Activated CD4-positive, alpha-beta memory T cell treated with anti-CD3 and anti-CD28 coated beads, Interleukin-2, amount 10 ng/mL, durations not matched to agents 7 days and 5 days (primary cell): ENCODE data around the gene KIFC1. TPM values are rescaled to one million over a fixed set of nuclear protein-coding genes. Genes with fewer than 3 reads are reported as not detected.

Experiments used
- CTCF ChIA-PET: fragments of 350-600 bp; sonication (Branson Sonifier 250); formaldehyde crosslinking; loops from one replicate; lab custom pipeline; 2021; ENCODE audit warnings: antibody characterized with exemption, inconsistent platforms; lab: Charles Lee
- POLR2A ChIA-PET: fragments of 350-600 bp; sonication (Branson Sonifier 250); formaldehyde crosslinking; loops from one replicate; lab custom pipeline; 2021; ENCODE audit warnings: antibody characterized with exemption; lab: Charles Lee
- DNase-seq: peaks from one replicate; pipeline ENCODE4 v3.0.0-alpha.2; 2020
- H3K27ac Mint-ChIP-seq: one replicate; pipeline ENCODE4 v1.8.0; 2021; ENCODE audit warnings: mild to moderate bottlenecking, mixed read lengths
- H3K27me3 Mint-ChIP-seq: one replicate; pipeline ENCODE4 v1.8.0; 2021; ENCODE audit warnings: mixed read lengths
- H3K36me3 Mint-ChIP-seq: one replicate; pipeline ENCODE4 v1.8.0; 2021; ENCODE audit warnings: low read depth, mixed read lengths
- H3K4me1 Mint-ChIP-seq: one replicate; pipeline ENCODE4 v1.8.0; 2021; ENCODE audit warnings: mixed read lengths
- H3K4me3 Mint-ChIP-seq: one replicate; pipeline ENCODE4 v1.8.0; 2021; ENCODE audit warnings: mild to moderate bottlenecking, mixed read lengths
- H3K9me3 Mint-ChIP-seq: one replicate; pipeline ENCODE4 v1.8.0; 2021; ENCODE audit warnings: mixed read lengths
- total RNA-seq, 2 experiments: library from RNA; stranded (reverse); gene quantifications; one replicate each; pipeline ENCODE4 v1.2.3, GENCODE V29; 2021

Gene KIFC1
- total RNA-seq, 2 experiments from 2014 or later, result 125 to 127 TPM

DNA sequence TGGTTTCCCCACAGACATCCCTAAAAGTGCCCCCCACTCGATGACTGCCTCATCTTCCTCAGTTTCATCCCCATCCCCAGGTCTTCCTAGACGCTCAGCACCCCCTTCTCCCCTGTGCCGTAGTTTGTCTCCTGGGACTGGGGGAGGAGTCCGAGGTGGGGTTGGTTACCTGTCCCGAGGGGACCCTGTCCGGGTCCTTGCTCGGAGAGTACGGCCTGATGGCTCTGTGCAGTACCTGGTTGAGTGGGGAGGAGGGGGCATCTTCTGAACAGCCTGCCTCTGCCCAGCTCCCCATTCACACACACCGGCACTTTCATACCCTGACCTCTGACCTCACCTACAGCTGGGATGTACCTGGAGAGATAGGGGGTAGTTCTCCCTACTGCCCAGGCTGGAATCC, 24.2 kb downstream of the KIFC1 start:
- ChIA-PET POLR2A (interaction anchor here (1.3 to 4.0 kb wide), 4 partner anchors 10 to 154 kb away, joined by 3 to 32 read pairs (median 16); no protein-coding TSS in a partner anchor), CTCF (interaction anchor here (0.6 to 1.0 kb wide), 3 partner anchors 9 to 1894 kb away, joined by 3 read pairs; no protein-coding TSS in a partner anchor)
- Mint-ChIP-seq H3K4me1 (peaks cover 71% of the 10 kb centered on the region), H3K4me3 (peak overlapping the region; percentile 62), H3K27me3 (no peaks in the 10 kb centered on the region), H3K27ac (peak overlapping the region; percentile 58), H3K9me3 (no peaks in the 10 kb centered on the region), H3K36me3 (peaks cover 38% of the 10 kb centered on the region)
- no peak for DNase-seq

DNA sequence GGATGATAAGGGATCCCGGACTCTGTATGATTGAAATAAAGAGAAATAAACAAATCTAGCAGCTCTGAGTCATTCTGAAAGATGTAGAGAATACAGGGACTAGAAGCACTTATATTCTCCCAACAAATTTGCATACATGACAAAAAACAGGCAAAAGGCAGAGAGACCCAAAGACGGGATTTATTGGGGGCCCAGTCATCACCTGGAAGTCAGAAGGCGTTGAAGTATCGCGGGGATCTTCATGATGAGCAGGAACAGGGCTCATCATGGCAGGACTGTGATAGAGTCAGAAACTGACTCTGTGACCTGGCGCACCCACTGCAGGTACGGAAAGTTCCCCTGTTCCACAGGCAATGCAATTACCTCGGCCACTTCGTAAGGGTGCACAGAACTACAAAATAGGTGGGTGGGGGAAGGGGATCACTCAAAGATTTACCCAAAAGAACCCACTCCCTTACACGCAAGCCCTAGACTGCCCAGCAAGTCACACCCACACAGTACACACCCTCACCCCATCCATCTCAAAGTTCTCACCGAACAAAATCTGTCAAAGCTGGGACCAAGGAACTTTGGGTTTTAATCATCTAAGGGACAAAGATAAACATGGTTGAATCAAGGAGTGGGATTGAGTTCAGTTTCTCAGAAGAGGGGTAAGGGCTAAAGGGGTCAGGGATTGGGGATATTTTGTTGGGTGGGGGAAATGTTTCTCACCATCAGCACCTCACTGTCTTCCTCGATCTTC, 24.9 kb downstream of the KIFC1 start:
- Mint-ChIP-seq H3K9me3 (no peaks in the 10 kb centered on the region), H3K36me3 (peaks cover 38% of the 10 kb centered on the region), H3K4me1 (peaks cover 73% of the 10 kb centered on the region), H3K27ac (peak overlapping the region; percentile 98), H3K27me3 (peaks cover 7% of the 10 kb centered on the region), H3K4me3 (peak overlapping the region; percentile 92)
- CTCF ChIA-PET, result interaction anchor here (0.6 to 2.9 kb wide), 3 partner anchors 9 to 1893 kb away, joined by 3 to 14 read pairs (median 3); no protein-coding TSS in a partner anchor
- POLR2A ChIA-PET, result interaction anchor here (1.2 to 4.0 kb wide), 9 partner anchors 7 to 572 kb away, joined by 3 to 32 read pairs (median 12); partner anchors contain the start of gene KIFC1
- DNase-seq, result no peak

- H3K9me3 Mint-ChIP-seq, result no peaks in the 10 kb centered on the region
- H3K4me3 Mint-ChIP-seq, result peak overlapping the region; percentile 92
- peak; percentile 36 for DNase-seq
- POLR2A ChIA-PET, result interaction anchor here (0.6 to 4.0 kb wide), 15 partner anchors 8 to 572 kb away, joined by 3 to 32 read pairs (median 6); partner anchors contain the start of genes BAK1, ITPR3, KIFC1 and RPS18
- CTCF ChIA-PET, result interaction anchor here (0.9 to 2.9 kb wide), 3 partner anchors 12 to 131 kb away, joined by 4 to 14 read pairs (median 5); no protein-coding TSS in a partner anchor
- H3K36me3 Mint-ChIP-seq, result peaks cover 37% of the 10 kb centered on the region
- peak overlapping the region; percentile 98 for H3K27ac Mint-ChIP-seq
- peaks cover 71% of the 10 kb centered on the region for H3K4me1 Mint-ChIP-seq
- H3K27me3 Mint-ChIP-seq, result peaks cover 11% of the 10 kb centered on the region
Observed at GRCh38 chr6:33417128-33417902, 25.7 kb downstream of the KIFC1 start.

DNA sequence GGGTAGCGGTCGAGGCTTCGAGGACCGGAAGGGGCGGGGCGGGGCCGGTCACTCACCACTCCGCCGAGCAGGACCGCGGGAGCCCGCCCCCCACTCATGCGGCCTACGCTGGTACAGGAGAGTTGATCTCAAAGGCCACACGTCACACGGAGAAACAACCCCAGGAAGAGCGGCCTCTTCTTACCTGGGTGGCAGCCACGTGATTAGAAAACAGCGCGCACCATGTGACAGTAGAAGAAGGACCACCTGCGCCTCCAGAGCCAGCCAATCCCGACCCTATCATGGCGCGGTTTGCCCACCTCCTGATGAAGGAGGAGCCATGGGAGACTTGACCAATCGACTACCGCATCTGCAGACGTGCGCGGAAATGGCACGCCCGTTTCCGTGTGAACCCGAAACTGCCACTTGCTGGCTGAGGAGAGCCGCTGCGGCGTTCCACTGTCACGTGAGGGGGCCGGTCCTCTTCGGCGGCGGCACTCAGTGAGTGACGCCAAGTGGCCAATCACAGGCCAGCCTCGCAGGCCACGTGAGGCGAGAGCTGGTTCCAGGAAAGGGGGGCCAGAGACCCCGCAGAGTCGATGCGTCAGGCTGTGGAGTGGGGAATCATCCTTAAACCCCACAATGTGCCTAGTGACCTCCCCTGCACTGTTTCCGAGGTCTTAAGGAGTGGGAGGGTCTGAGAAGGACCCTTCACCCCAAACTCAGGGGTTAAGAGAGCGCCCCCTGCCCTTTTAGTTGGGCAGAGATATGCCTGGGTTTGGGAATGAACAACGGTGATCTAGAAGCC, 26.5 kb downstream of the KIFC1 start, which contains the start of gene CUTA:
CUTA (minus strand) TSS at position 205 of the 787 bp plus-strand sequence; CDS start at position 98, 107 bp downstream.
- Mint-ChIP-seq H3K4me3 (peak within 1 kb of the TSS; percentile 92), H3K9me3 (no peaks in the 10 kb centered on the region), H3K36me3 (peaks cover 30% of the 10 kb centered on the region), H3K4me1 (peaks cover 67% of the 10 kb centered on the region), H3K27ac (peak within 1 kb of the TSS; percentile 98), H3K27me3 (peaks cover 15% of the 10 kb centered on the region)
- ChIA-PET CTCF (interaction anchor here (0.9 to 2.9 kb wide), 11 partner anchors 9 to 465 kb away, joined by 3 to 14 read pairs (median 4); partner anchors contain the start of genes B3GALT4, HLA-DMA, UQCC2 and ZBTB9), POLR2A (interaction anchor here (0.7 to 4.0 kb wide), 23 partner anchors 9 to 446 kb away, joined by 3 to 32 read pairs (median 4); partner anchors contain the start of genes BAK1, ITPR3, KIFC1 and PFDN6)
- peak; percentile 99 for DNase-seq

DNA sequence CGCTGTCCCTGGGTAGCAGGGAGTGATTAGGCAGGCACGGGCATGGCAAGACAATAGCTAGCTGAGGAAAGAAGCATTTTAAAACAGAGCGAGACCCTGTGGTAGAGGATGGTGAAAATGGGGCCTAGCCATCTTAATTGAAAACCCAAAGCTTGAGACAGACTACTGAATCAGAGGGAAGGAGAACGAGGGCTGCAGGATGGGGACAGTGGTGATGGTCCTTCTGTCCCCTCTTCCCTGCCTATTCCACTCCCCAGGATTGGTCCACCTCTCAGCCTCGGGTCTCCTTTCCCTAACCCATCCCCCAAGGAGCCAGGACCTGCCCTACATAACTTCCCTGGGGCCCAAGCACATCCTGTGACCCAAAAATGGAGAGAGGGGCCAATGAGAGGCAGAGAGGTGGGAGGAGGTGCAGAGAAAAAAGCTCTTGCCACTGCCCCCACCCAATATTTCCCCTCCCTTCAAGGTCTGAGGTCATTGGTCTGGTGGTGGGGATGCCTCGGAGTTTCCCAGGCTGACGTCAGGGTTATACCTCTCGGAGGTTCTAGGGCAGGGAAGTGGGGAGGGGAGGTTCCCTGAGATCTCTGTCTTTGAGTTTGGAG, 27.2 kb downstream of the KIFC1 start:
- Mint-ChIP-seq H3K36me3 (peaks cover 26% of the 10 kb centered on the region), H3K27me3 (peaks cover 16% of the 10 kb centered on the region), H3K4me1 (peaks cover 65% of the 10 kb centered on the region), H3K4me3 (peak overlapping the region; percentile 92), H3K27ac (peak overlapping the region; percentile 98), H3K9me3 (no peaks in the 10 kb centered on the region)
- POLR2A ChIA-PET, result interaction anchor here (0.5 to 4.0 kb wide), 22 partner anchors 10 to 447 kb away, joined by 3 to 32 read pairs (median 4); partner anchors contain the start of genes BAK1, KIFC1, PFDN6 and RPS18
- CTCF ChIA-PET, result interaction anchor here (0.6 to 2.9 kb wide), 10 partner anchors 8 to 466 kb away, joined by 3 to 14 read pairs (median 4); partner anchors contain the start of genes B3GALT4, HLA-DMA, UQCC2 and ZBTB9
- DNase-seq, result peak; percentile 66

- Mint-ChIP-seq H3K36me3 (peaks cover 26% of the 10 kb centered on the region), H3K27ac (peak within 1 kb of the TSS; percentile 98), H3K27me3 (peaks cover 16% of the 10 kb centered on the region), H3K4me1 (peaks cover 66% of the 10 kb centered on the region), H3K9me3 (no peaks in the 10 kb centered on the region), H3K4me3 (peak within 1 kb of the TSS; percentile 92)
- CTCF ChIA-PET, result interaction anchor here (1.5 to 2.9 kb wide), 5 partner anchors 9 to 187 kb away, joined by 4 to 14 read pairs (median 5); partner anchors contain the start of gene ZBTB9
- POLR2A ChIA-PET, result interaction anchor here (0.5 to 4.0 kb wide), 13 partner anchors 11 to 433 kb away, joined by 3 to 19 read pairs (median 4); partner anchors contain the start of genes BAK1, PFDN6, TAPBP and WDR46
- DNase-seq, result peak; percentile 43
Observed at GRCh38 chr6:33419580-33420490, 28.2 kb downstream of the KIFC1 start, which contains the start of gene SYNGAP1. SYNGAP1 (plus strand) TSS chr6:33420065; CDS start chr6:33420265, 200 bp downstream.

DNA sequence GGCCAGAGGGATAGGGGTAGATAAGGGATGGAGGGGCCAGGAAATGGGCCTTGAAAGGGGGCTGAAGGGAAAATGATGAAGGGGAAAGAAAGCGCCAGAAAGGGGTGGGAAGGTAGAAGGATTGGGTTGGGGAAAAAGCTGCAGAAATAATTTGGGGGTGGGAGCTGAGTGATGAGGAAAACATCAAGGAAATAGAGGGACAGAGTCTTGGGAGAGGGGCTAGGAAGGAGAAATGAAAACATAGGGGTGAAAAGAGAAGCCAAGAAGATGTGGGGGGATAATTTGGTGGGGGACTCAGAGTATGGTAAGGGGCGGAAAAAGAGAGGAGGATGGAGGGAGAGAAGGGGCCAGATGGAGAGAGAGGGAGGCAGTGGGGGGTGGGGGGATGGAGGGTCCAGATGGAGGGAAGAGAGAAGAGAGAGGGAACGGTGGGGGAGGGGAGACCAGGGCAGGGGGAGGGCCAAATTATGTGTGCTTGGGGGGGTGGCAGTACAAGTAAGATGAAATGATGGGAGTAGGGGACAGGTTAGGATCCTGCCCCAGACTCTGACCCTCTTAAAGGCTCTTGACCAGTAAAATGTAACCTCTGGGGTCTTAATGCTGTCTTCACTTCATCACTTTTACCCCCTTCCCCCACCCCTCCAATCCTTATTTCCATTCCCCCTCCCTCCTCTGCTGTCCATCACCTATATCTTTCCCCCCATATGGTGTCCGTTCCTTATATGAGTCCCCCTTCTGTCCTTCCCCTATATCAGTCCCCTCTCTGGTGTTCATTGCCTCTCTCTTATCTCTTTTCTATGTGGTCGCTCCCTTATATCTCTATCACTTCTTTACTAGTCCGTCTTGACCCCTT, 29.1 kb downstream of the KIFC1 start:
- Mint-ChIP-seq H3K36me3 (peaks cover 20% of the 10 kb centered on the region), H3K4me3 (peak overlapping the region; percentile 42), H3K27ac (no peak overlapping the region), H3K4me1 (peaks cover 66% of the 10 kb centered on the region), H3K27me3 (peaks cover 16% of the 10 kb centered on the region), H3K9me3 (no peaks in the 10 kb centered on the region)
- DNase-seq, result no peak
- CTCF ChIA-PET, result no interaction called here
- POLR2A ChIA-PET, result no interaction called here

DNA sequence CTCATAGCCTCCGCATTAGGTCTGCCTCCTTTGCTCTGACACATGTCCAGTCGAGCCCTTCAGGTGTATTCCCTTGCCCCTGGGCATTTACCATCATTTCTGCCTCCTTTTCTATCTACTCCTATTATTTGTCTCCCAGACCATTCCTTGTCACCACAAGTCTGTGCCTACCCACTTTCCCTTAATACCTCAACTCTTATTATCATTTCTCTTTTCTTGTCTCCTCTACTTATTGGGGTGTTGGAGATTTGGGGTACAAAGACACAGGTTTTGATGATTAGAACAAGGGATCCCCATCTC, 29.7 kb downstream of the KIFC1 start:
- Mint-ChIP-seq H3K27me3 (peaks cover 16% of the 10 kb centered on the region), H3K4me1 (peaks cover 62% of the 10 kb centered on the region), H3K9me3 (no peaks in the 10 kb centered on the region), H3K27ac (no peak overlapping the region), H3K36me3 (peaks cover 18% of the 10 kb centered on the region), H3K4me3 (no peak overlapping the region)
- DNase-seq, result no peak
- ChIA-PET POLR2A (no interaction called here), CTCF (no interaction called here)

DNA sequence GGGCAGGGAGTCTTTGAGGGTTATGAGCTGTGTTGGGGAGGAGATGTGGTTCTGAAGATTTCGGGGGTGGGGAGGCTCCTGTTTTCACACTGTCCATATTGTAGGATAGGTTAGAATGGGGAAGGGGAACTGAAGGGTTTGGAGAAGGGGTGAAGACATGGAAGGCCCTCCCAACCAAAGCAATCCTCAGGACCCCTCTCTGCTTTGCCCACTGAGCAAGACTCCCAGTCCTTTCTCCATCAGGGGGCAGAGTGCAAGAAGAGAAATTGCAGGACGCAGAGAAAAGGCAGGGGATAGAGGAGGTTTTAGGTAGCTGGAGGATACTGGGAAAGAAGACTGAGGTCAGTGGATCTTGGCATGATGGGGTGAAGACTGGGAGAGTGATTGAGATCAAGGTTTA, 32.2 kb downstream of the KIFC1 start:
- Mint-ChIP-seq H3K36me3 (peaks cover 16% of the 10 kb centered on the region), H3K9me3 (no peaks in the 10 kb centered on the region), H3K4me1 (peaks cover 67% of the 10 kb centered on the region), H3K27me3 (peaks cover 16% of the 10 kb centered on the region), H3K4me3 (peak overlapping the region; percentile 98), H3K27ac (peak overlapping the region; percentile 42)
- DNase-seq, result no peak
- POLR2A ChIA-PET, result interaction anchor here (1.9 kb wide), 1 partner anchor 147 kb away, joined by 6 read pairs; no protein-coding TSS in a partner anchor
- CTCF ChIA-PET, result interaction anchor here (1.8 kb wide), 1 partner anchor 12 kb away, joined by 4 read pairs; no protein-coding TSS in a partner anchor
